CD4-positive, CD25-positive, alpha-beta regulatory T cell (primary cell): ENCODE measurements around the gene AATK. TPM values are rescaled to one million over a fixed set of nuclear protein-coding genes. Genes with fewer than 3 reads are reported as not detected.
"Not testable (repeated sequence)": the region's sequence is repeated elsewhere in the genome, so short reads cannot be mapped to it uniquely, and the experiment has no call there.

Experiments
- ATAC-seq, 2 donors: fragments of 150-1000 bp; cut with Tn5 transposase; one replicate each; pipeline ENCODE4 v1.10.0; 2021; ENCODE audit warnings: low read depth in 2 of 2, moderate number of reproducible peaks in 2 of 2, moderate library complexity in 1 of 2
- DNase-seq, 3 donors: peaks; one replicate each; pipeline versions ENCODE4 v3.0.0 to v3.0.0-alpha.2; 2012 to 2022; ENCODE audit warnings: mixed read lengths in 1 of 3
- H3K27ac ChIP-seq: one replicate; pipeline ENCODE4 v1.7.0; 2013; ENCODE audit warnings: mild to moderate bottlenecking, low read length; ENCODE audit not compliant: insufficient read depth, poor library complexity, severe bottlenecking
- H3K27me3 ChIP-seq: one replicate; pipeline ENCODE4 v1.7.0; 2013; ENCODE audit warnings: low read length; ENCODE audit not compliant: control insufficient read depth, insufficient read depth
- H3K36me3 ChIP-seq: one replicate; pipeline ENCODE4 v1.7.0; 2013; ENCODE audit warnings: mild to moderate bottlenecking, low read length, moderate library complexity; ENCODE audit not compliant: control insufficient read depth, insufficient read depth
- H3K4me1 ChIP-seq: 2 replicates; pipeline ENCODE4 v1.7.0; 2013; ENCODE audit warnings: mild to moderate bottlenecking, low read length; ENCODE audit not compliant: insufficient read depth, control insufficient read depth, poor library complexity, severe bottlenecking
- H3K4me3 ChIP-seq: one replicate; pipeline ENCODE4 v1.7.0; 2013; ENCODE audit warnings: low read depth, mild to moderate bottlenecking, low read length, moderate library complexity
- H3K9me3 ChIP-seq, 2 experiments: 1 replicate in 1 of 2; 2 replicates in 1 of 2; pipeline ENCODE4 v1.7.0; 2013; ENCODE audit warnings: low read length in 2 of 2, mild to moderate bottlenecking in 1 of 2, moderate library complexity in 1 of 2; ENCODE audit not compliant: control insufficient read depth in 2 of 2
- H3K27ac Mint-ChIP-seq, 3 donors: one replicate each; pipeline ENCODE4 v1.8.0; 2020 to 2022; ENCODE audit warnings: mild to moderate bottlenecking in 3 of 3, mixed read lengths in 3 of 3, moderate library complexity in 2 of 3
- H3K27me3 Mint-ChIP-seq: one replicate; pipeline ENCODE4 v1.8.0; 2022; ENCODE audit warnings: mild to moderate bottlenecking, mixed read lengths
- H3K36me3 Mint-ChIP-seq: one replicate; pipeline ENCODE4 v1.8.0; 2020; ENCODE audit warnings: mixed read lengths
- H3K4me1 Mint-ChIP-seq, 4 donors: one replicate each; pipeline ENCODE4 v1.8.0; 2020 to 2022; ENCODE audit warnings: mixed read lengths in 4 of 4, mild to moderate bottlenecking in 1 of 4
- H3K4me3 Mint-ChIP-seq, 4 donors: one replicate each; pipeline ENCODE4 v1.8.0; 2020 to 2022; ENCODE audit warnings: mild to moderate bottlenecking in 4 of 4, mixed read lengths in 4 of 4, moderate library complexity in 3 of 4
- H3K9me3 Mint-ChIP-seq, 7 donors: one replicate each; pipeline ENCODE4 v1.8.0; 2020 to 2022; ENCODE audit warnings: mixed read lengths in 7 of 7, mild to moderate bottlenecking in 3 of 7, moderate library complexity in 2 of 7
- polyA plus RNA-seq, 4 donors: library from polyadenylated mRNA; unstranded; fragments of 300-500 nt; fragmentation: Illumina TruSeq; gene quantifications; one replicate each; pipeline ENCODE4 v1.2.3, GENCODE V29; 2021
- total RNA-seq: library from RNA; stranded (reverse); gene quantifications from one replicate; pipeline ENCODE4 v1.2.3, GENCODE V29; 2022

AATK gene
- total and polyA plus RNA-seq, 5 donors from 2014 or later = 0.03 to 0.26 (median 0.16) TPM; not detected in 2

- Histone ChIP-seq H3K9me3 (no peaks in the 10 kb centered on the region), H3K27ac (no peak overlapping the region), H3K4me1 (peaks cover 5% of the 10 kb centered on the region), H3K36me3 (no peaks in the 10 kb centered on the region), H3K4me3 (no peak overlapping the region), H3K27me3 (no peaks in the 10 kb centered on the region)
- H3K4me1 Mint-ChIP-seq = no peaks in the 10 kb centered on the region
- peaks cover 4% of the 10 kb centered on the region for H3K27me3 Mint-ChIP-seq
- peaks cover 0 to 2% (median 0%) of the 10 kb centered on the region in 7 donors for H3K9me3 Mint-ChIP-seq
- peak overlapping the region in 1 of 3 donors; percentile 74 for H3K27ac Mint-ChIP-seq
- ATAC-seq (no peak), DNase-seq (no peak)
- H3K4me3 Mint-ChIP-seq = no peak overlapping the region
- no peaks in the 10 kb centered on the region for H3K36me3 Mint-ChIP-seq
Observed at GRCh38 chr17:81156866-81157805, 8.9 kb downstream of the AATK start.

- ATAC-seq = no peak
- Mint-ChIP-seq H3K36me3 (no peaks in the 10 kb centered on the region), H3K9me3 (no peaks in the 10 kb centered on the region), H3K27ac (no peak overlapping the region), H3K4me1 (no peaks in the 10 kb centered on the region), H3K27me3 (peaks cover 5% of the 10 kb centered on the region), H3K4me3 (no peak overlapping the region)
- Histone ChIP-seq H3K4me3 (no peak overlapping the region), H3K4me1 (no peaks in the 10 kb centered on the region), H3K9me3 (no peaks in the 10 kb centered on the region), H3K27ac (no peak overlapping the region), H3K36me3 (no peaks in the 10 kb centered on the region), H3K27me3 (no peaks in the 10 kb centered on the region)
- DNase-seq = no peak
Observed at GRCh38 chr17:81154961-81155360, 11.1 kb downstream of the AATK start.

GRCh38 chr17:81154016-81154415, 12.0 kb downstream of the AATK start:
- ATAC-seq, H3K4me3 ChIP-seq, H3K4me3 Mint-ChIP-seq, H3K36me3 Mint-ChIP-seq, H3K27me3 Mint-ChIP-seq, H3K9me3 Mint-ChIP-seq, H3K27ac Mint-ChIP-seq, H3K27me3 ChIP-seq, H3K4me1 Mint-ChIP-seq, H3K27ac ChIP-seq, DNase-seq, H3K4me1 ChIP-seq, H3K9me3 ChIP-seq, H3K36me3 ChIP-seq: not testable (repeated sequence)

GRCh38 chr17:81153340-81153803, 12.6 kb downstream of the AATK start:
- Mint-ChIP-seq H3K27me3 (peaks cover 7% of the 10 kb centered on the region), H3K4me3 (peak overlapping the region in 1 of 4 donors; percentile 44), H3K36me3 (no peaks in the 10 kb centered on the region), H3K4me1 (no peaks in the 10 kb centered on the region), H3K27ac (peak overlapping the region in 1 of 3 donors; percentile 31), H3K9me3 (no peaks in the 10 kb centered on the region)
- no peaks in the 10 kb centered on the region for H3K4me1 ChIP-seq
- no peaks in the 10 kb centered on the region for H3K27me3 ChIP-seq
- peak in 1 of 2 donors; percentile 43 for ATAC-seq
- no peak overlapping the region for H3K4me3 ChIP-seq
- no peak for DNase-seq
- H3K27ac ChIP-seq = no peak overlapping the region
- H3K36me3 ChIP-seq = no peaks in the 10 kb centered on the region
- H3K9me3 ChIP-seq = no peaks in the 10 kb centered on the region

GRCh38 chr17:81152288-81152828, 13.7 kb downstream of the AATK start:
- Mint-ChIP-seq H3K4me1 (no peaks in the 10 kb centered on the region), H3K4me3 (no peak overlapping the region), H3K27ac (peak overlapping the region in 1 of 3 donors; percentile 9), H3K27me3 (peaks cover 11% of the 10 kb centered on the region), H3K9me3 (no peaks in the 10 kb centered on the region), H3K36me3 (no peaks in the 10 kb centered on the region)
- H3K9me3 ChIP-seq = no peaks in the 10 kb centered on the region
- no peaks in the 10 kb centered on the region for H3K36me3 ChIP-seq
- no peak for DNase-seq
- H3K27ac ChIP-seq = no peak overlapping the region
- no peak overlapping the region for H3K4me3 ChIP-seq
- ATAC-seq = no peak
- H3K27me3 ChIP-seq = no peaks in the 10 kb centered on the region
- no peaks in the 10 kb centered on the region for H3K4me1 ChIP-seq

GRCh38 chr17:81151278-81151677, 14.7 kb downstream of the AATK start:
- Histone ChIP-seq H3K27me3 (no peaks in the 10 kb centered on the region), H3K27ac (no peak overlapping the region), H3K36me3 (no peaks in the 10 kb centered on the region), H3K4me1 (no peaks in the 10 kb centered on the region), H3K4me3 (no peak overlapping the region), H3K9me3 (no peaks in the 10 kb centered on the region)
- H3K36me3 Mint-ChIP-seq = no peaks in the 10 kb centered on the region
- H3K27me3 Mint-ChIP-seq = peaks cover 11% of the 10 kb centered on the region
- DNase-seq (no peak), ATAC-seq (no peak)
- no peak overlapping the region for H3K27ac Mint-ChIP-seq
- no peak overlapping the region for H3K4me3 Mint-ChIP-seq
- H3K4me1 Mint-ChIP-seq = no peaks in the 10 kb centered on the region
- no peaks in the 10 kb centered on the region for H3K9me3 Mint-ChIP-seq

- H3K27ac ChIP-seq = no peak overlapping the region
- H3K9me3 ChIP-seq = no peaks in the 10 kb centered on the region
- H3K4me3 ChIP-seq = no peak overlapping the region
- Mint-ChIP-seq H3K9me3 (no peaks in the 10 kb centered on the region), H3K27me3 (peaks cover 11% of the 10 kb centered on the region), H3K36me3 (no peaks in the 10 kb centered on the region), H3K4me1 (no peaks in the 10 kb centered on the region), H3K4me3 (no peak overlapping the region), H3K27ac (no peak overlapping the region)
- no peak for DNase-seq
- no peaks in the 10 kb centered on the region for H3K4me1 ChIP-seq
- no peak for ATAC-seq
- no peaks in the 10 kb centered on the region for H3K27me3 ChIP-seq
- H3K36me3 ChIP-seq = no peaks in the 10 kb centered on the region
Observed at GRCh38 chr17:81150377-81151077, 15.5 kb downstream of the AATK start.
